Activated CD8-positive, alpha-beta memory T cell treated with anti-CD3 and anti-CD28 coated beads, Interleukin-2, amount 50 U/mL, for 1 hour (primary cell): Measurements from ENCODE around the gene RPS6KA2.
"Not testable (repeated sequence)": the region's sequence is repeated elsewhere in the genome, so short reads cannot be mapped to it uniquely, and the experiment has no call there.

Experiments
- DNase-seq: peaks from one replicate; pipeline ENCODE4 v3.0.0-alpha.2; 2020; ENCODE audit errors: extremely low read depth

The RPS6KA2 gene

GRCh38 chr6:166635013-166635970, 8.2 kb upstream of the RPS6KA2 start:
- DNase-seq: no peak

GRCh38 chr6:166634581-166634980, 7.5 kb upstream of the RPS6KA2 start:
- not testable (repeated sequence) for DNase-seq

- DNase-seq: no peak
Observed at GRCh38 chr6:166633732-166634535, 6.9 kb upstream of the RPS6KA2 start.

GRCh38 chr6:166632731-166633130, 5.7 kb upstream of the RPS6KA2 start:
- DNase-seq: no peak

GRCh38 chr6:166630462-166630861, 3.4 kb upstream of the RPS6KA2 start:
- no peak for DNase-seq

- no peak for DNase-seq
Observed at GRCh38 chr6:166629628-166630027, 2.6 kb upstream of the RPS6KA2 start.

GRCh38 chr6:166627875-166628801, 1.1 kb upstream of the RPS6KA2 start:
- peak; percentile 8 for DNase-seq

- no peak for DNase-seq
Observed at GRCh38 chr6:166626177-166627032, 646 bp downstream of the RPS6KA2 start.

GRCh38 chr6:166625356-166625755, 1.7 kb downstream of the RPS6KA2 start:
- no peak for DNase-seq

- no peak for DNase-seq
Observed at GRCh38 chr6:166624275-166624674, 2.8 kb downstream of the RPS6KA2 start.

- DNase-seq: no peak
Observed at GRCh38 chr6:166623318-166623717, 3.7 kb downstream of the RPS6KA2 start.

GRCh38 chr6:166621114-166621540, 5.9 kb downstream of the RPS6KA2 start:
- DNase-seq: no peak

GRCh38 chr6:166620478-166621113, 6.5 kb downstream of the RPS6KA2 start:
- no peak for DNase-seq

- no peak for DNase-seq
Observed at GRCh38 chr6:166619912-166620311, 7.1 kb downstream of the RPS6KA2 start.

GRCh38 chr6:166618866-166619761, 7.9 kb downstream of the RPS6KA2 start:
- DNase-seq: no peak

- DNase-seq: no peak
Observed at GRCh38 chr6:166618251-166618650, 8.8 kb downstream of the RPS6KA2 start.

GRCh38 chr6:166617359-166617758, 9.7 kb downstream of the RPS6KA2 start:
- DNase-seq: no peak

GRCh38 chr6:166616261-166617238, 10.5 kb downstream of the RPS6KA2 start:
- no peak for DNase-seq
